Measurements from ENCODE around the gene UQCC5.

UQCC5 gene

DNA sequence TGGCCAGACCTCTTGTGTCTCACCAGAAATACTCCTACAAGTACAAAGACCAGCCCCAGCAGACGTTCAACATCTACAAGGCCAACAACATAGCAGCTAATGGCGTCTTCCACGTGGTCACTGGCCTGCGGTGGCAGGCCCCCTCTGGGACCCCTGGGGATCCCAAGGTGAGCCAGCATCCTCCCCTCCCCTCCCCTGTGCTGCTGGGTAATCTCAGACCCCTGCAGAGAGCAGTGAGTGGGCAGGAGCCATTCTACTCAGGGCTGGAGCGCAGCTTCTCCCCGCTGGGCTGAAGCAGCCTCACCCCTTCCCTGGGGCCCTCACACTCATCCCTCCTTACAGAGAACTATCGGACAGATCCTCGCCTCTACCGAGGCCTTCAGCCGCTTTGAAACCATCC, 31.4 kb upstream of the UQCC5 start:
- DNase-seq = no peak

- DNase-seq = no peak
Measured at GRCh38 chr3:52506266-52506966, 30.0 kb upstream of the UQCC5 start.

DNA sequence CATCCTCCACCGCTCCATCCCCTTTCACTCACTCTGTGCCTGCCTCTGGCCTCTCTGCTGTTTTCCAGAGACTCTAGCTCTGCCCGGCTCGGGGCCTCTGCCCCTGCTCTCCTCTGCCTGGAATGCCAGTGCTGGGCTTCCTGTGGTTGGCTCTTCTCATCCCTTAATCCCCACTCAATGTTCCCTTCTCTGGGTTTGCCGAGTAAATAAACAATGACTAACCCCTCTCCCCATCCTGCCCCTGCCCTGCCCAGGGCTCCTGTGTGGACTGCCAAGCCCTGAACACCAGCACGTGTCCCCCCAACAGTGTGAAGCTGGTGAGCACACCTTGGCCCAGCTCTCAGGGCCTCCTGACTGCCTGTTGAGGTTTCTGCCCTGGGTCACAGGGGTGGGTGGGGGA, 29.0 kb upstream of the UQCC5 start:
- no peak for DNase-seq

- DNase-seq = no peak
Measured at GRCh38 chr3:52509753-52510328, 26.6 kb upstream of the UQCC5 start.

GRCh38 chr3:52511509-52511908, 24.9 kb upstream of the UQCC5 start:
- DNase-seq = no peak

- no peak for DNase-seq
Measured at GRCh38 chr3:52512105-52512504, 24.3 kb upstream of the UQCC5 start.

GRCh38 chr3:52512727-52513126, 23.7 kb upstream of the UQCC5 start:
- DNase-seq = no peak

DNA sequence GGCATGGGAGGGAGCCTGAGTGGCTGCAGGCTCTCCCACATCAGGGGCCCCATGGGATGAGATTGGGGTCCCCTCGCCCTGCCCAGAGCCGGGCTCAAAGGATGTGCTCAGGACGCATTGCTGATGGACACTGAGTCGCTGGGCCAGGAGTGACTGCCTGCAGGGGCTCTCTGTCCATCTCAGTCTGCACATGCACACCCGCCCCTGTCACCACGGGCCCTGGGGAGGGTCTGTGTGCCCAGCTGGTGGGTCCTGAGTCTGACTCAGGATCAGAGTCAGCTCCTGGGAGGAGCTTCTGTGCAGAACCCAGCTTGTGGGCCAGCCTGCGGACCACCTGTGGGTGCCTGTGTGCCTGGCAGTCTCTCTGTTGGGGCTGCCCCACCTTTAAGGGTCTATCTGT, 23.1 kb upstream of the UQCC5 start:
- no peak for DNase-seq

DNA sequence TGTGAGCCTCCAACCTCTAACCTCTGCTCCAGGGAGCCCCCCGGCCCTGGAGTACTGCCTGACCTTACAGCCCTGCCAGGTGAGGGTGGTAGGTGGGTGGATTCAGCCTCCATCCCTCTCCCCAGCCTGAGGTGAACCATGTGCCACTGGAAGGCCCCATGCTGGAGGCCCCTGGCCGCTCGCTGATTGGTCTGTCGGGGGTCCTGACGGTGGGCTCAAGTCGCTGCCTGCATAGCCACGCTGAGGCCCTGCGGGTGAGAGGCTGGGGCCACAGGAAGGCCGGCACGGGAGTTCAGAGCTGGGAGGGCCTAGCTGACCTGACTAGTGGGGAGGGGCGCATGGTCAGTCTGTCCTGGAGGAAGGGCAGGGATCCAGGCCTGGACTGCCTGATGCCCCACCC, 21.8 kb upstream of the UQCC5 start:
- no peak for DNase-seq

- DNase-seq = no peak
Measured at GRCh38 chr3:52515192-52515591, 21.2 kb upstream of the UQCC5 start.

GRCh38 chr3:52516509-52517195, 19.8 kb upstream of the UQCC5 start:
- no peak for DNase-seq

- DNase-seq = no peak
Measured at GRCh38 chr3:52517796-52518722, 18.3 kb upstream of the UQCC5 start.

DNA sequence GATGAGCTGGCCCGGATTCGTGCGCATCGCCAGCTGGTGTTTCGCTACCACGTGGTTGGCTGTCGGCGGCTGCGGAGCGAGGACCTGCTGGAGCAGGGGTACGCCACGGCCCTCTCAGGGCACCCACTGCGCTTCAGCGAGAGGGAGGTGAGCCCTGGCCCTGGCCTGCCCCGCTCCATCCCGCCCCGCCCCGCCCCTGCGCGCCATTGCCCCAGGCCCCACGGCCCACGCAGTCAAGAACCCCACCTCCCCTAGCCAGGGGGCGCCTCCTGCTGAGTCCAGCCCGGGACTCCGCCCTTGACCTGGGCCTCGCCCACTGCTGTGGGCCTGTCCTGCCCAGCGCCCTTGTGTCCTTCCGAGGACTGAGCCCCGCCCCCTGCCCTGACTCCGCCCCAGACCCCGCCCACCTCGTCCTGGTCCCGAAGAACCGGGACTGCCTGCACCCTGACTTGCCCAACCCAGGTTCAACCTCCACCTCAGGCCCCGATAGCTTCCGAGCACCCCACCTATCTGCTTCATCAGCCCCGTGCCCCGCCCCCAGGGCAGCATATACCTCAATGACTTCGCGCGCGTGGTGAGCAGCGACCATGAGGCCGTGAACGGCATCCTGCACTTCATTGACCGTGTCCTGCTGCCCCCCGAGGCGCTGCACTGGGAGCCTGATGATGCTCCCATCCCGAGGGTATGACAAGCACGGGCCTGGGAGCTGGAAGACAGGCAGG, 17.5 kb upstream of the UQCC5 start:
- DNase-seq = no peak

GRCh38 chr3:52519445-52520140, 16.8 kb upstream of the UQCC5 start:
- no peak for DNase-seq

DNA sequence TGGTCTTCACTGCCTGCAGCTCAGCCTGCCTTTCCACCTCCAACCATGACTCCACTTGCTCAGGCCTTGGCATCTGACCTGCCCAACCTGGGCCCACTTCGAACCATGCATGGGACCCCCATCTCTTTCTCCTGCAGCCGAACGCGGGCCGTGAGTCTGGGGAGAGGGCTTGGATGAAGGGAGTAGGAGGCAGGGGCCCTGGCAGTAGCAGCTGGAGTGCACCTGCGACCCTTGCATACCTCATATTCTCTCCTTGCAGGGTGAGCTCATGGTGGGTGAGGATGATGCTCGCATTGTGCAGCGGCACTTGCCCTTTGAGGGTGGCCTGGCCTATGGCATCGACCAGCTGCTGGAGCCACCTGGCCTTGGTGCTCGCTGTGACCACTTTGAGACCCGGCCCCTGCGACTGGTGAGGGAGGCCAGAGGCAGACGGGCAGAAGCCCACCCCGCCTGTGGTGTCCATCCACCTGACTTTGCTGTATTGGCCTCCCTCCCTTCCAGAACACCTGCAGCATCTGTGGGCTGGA, 16.2 kb upstream of the UQCC5 start:
- DNase-seq = no peak

DNA sequence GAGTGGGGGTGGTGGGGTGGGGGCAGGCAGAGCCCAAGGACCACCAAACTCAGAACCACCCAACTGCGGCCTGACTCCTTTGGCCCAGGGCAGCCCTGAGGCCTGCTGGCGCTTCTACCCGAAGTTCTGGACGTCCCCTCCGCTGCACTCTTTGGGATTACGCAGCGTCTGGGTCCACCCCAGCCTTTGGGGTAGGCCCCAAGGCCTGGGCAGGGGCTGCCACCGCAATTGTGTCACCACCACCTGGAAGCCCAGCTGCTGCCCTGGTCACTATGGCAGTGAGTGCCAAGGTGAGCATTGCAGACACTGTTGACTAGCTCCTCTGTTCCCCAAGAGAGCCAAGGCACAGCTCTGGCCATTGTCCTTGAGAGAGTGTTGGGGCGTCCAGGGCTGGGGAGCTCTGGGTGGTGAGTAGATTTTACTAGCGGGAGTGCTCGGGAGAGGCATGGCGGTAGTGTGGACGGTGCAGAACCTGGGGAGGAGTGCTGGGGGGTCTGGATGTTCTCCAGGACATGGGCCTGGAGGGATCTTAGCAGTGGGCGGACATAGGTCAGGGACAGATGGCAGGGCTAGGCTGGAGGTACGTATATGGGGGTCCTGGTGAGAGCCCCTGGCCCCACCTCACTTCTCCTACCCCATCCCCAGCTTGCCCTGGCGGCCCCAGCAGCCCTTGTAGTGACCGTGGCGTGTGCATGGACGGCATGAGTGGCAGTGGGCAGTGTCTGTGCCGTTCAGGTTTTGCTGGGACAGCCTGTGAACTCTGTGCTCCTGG, 15.5 kb upstream of the UQCC5 start:
- no peak for DNase-seq

DNA sequence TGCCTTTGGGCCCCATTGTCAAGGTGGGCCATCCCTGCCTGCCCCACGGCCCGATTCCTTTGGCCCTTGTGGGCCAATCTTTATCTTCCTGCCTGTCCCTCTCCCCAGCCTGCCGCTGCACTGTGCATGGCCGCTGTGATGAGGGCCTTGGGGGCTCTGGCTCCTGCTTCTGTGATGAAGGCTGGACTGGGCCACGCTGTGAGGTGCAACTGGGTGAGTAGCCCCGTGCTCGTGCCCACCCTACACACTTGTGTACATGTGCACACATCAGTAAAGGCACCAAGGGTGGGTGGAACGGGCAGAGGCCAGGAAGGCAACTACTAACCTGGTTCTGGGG, 14.9 kb upstream of the UQCC5 start:
- DNase-seq = no peak

GRCh38 chr3:52521881-52522650, 14.3 kb upstream of the UQCC5 start:
- DNase-seq = no peak

- DNase-seq = no peak
Measured at GRCh38 chr3:52522651-52523251, 13.7 kb upstream of the UQCC5 start.
